RWPE1 (cell line): ENCODE results near the gene SAMD8.

Experiments
- CTCF ChIA-PET: fragments of 350-600 bp; sonication (Branson Sonifier 250); formaldehyde crosslinking; extraction: SDS; loops from one replicate; lab custom pipeline; 2021; lab: Yijun Ruan, JAX
- POLR2A ChIA-PET: fragments of 400-600 bp; formaldehyde crosslinking; extraction: SDS; loops from one replicate; lab custom pipeline; 2020; ENCODE audit warnings: antibody characterized with exemption; ENCODE audit not compliant: low non-redundant PET; lab: Yijun Ruan, JAX
- DNase-seq: peaks from one replicate; pipeline ENCODE4 v3.0.0; 2012; ENCODE audit warnings: low spot score
- H3K27ac ChIP-seq: fragments of 450-650 bp; 2 replicates; pipeline ENCODE4 v1.5.1; 2017
- TF ChIP-seq, protein P1 (sequence below): fragments of 450-650 bp; conservative IDR thresholded peaks from 2 replicates; pipeline ENCODE4 v1.5.1; 2017; ENCODE audit warnings: low read depth, mild to moderate bottlenecking

SAMD8 gene

DNA sequence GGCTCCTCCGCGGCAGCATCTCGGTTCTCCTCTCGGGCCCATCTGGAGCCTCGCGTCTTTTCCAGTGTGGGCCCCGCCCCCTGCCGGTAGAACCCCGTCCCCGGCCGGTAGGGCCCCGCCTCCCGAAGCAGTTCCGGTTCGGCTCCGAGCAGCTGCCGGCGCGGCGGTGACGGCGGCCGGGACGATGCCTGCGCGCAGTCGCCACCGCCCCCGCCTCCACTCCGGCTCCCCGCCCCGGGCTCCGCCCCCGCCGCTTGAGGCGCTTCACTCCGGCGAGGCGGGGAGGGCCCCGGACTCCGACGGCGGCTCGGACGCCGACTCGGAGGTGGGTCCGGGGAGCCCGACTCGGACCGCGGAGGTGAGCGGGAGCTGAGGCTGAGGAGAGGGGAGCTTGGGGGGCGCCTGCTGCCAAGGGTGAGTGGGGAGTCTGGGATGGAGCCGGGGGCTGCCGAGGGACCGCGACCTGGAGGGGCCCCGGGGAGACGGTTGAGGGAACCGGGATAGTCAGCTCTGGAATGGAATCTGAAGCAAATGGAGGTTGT, at the start of gene SAMD8:
SAMD8 (plus strand) TSS at position 292 of the 542 bp plus-strand sequence. CDS start 38,873 bp downstream, outside the sequence.
- CTCF ChIA-PET = interaction anchor here (1.0 kb wide), 1 partner anchor 124 kb away, joined by 5 read pairs; the partner anchor contains the start of gene COMTD1
- POLR2A ChIA-PET = interaction anchor here (0.7 kb wide), 1 partner anchor 32 kb away, joined by 3 read pairs; no protein-coding TSS in a partner anchor
- TF ChIP-seq, protein P1, sequence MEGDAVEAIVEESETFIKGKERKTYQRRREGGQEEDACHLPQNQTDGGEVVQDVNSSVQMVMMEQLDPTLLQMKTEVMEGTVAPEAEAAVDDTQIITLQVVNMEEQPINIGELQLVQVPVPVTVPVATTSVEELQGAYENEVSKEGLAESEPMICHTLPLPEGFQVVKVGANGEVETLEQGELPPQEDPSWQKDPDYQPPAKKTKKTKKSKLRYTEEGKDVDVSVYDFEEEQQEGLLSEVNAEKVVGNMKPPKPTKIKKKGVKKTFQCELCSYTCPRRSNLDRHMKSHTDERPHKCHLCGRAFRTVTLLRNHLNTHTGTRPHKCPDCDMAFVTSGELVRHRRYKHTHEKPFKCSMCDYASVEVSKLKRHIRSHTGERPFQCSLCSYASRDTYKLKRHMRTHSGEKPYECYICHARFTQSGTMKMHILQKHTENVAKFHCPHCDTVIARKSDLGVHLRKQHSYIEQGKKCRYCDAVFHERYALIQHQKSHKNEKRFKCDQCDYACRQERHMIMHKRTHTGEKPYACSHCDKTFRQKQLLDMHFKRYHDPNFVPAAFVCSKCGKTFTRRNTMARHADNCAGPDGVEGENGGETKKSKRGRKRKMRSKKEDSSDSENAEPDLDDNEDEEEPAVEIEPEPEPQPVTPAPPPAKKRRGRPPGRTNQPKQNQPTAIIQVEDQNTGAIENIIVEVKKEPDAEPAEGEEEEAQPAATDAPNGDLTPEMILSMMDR = 0 out of 2 replicates have a peak, but pooled peaks have one; percentile 11
- peak; percentile 99 for DNase-seq
- H3K27ac ChIP-seq = peak within 1 kb of the TSS; percentile 98

DNA sequence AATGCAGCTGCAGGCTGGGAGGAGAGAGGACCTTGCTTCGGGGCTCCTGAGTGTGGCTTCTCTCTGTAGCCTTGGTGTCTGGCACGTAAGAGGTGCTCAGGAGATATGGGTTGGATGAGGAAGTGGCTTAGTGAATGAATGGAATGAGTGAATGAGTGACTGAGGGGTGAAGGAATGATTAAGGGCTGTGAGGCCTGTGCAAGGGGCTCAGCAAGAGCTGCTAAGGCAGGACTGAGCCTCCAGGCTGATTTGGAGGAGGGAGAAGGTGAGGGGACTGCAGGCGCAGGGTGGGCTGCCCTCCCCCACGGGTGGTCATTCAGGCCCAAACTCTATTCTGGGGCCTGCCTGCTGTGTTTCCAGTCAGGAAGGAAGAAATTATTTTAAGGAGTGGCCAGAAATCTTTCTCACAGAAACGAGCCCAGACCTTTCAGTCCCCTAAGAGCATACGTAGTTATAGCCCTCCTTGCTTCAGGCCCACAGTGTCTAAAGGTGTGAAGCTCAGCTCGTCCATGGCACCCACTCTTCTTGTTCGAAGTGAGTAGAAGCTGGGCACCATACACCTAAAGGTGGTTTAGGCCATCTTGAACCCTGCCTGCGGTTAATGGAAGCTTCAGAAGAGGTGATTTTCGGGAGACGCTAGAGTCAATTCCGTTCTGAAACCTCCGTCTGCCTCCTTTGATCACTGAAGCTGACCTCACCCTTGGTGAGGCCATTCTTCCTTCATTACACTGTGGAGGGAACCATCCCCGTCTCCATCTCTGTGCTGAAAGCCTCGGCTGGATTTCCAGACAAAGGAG, 49.5 kb upstream of the SAMD8 start:
- TF ChIP-seq, protein P1 = no peak
- no peak overlapping the region for H3K27ac ChIP-seq
- CTCF ChIA-PET = interaction anchor here (1.1 kb wide), 2 partner anchors 126 to 174 kb away, joined by 3 to 5 read pairs; no protein-coding TSS in a partner anchor
- POLR2A ChIA-PET = no interaction called here
- DNase-seq = no peak

DNA sequence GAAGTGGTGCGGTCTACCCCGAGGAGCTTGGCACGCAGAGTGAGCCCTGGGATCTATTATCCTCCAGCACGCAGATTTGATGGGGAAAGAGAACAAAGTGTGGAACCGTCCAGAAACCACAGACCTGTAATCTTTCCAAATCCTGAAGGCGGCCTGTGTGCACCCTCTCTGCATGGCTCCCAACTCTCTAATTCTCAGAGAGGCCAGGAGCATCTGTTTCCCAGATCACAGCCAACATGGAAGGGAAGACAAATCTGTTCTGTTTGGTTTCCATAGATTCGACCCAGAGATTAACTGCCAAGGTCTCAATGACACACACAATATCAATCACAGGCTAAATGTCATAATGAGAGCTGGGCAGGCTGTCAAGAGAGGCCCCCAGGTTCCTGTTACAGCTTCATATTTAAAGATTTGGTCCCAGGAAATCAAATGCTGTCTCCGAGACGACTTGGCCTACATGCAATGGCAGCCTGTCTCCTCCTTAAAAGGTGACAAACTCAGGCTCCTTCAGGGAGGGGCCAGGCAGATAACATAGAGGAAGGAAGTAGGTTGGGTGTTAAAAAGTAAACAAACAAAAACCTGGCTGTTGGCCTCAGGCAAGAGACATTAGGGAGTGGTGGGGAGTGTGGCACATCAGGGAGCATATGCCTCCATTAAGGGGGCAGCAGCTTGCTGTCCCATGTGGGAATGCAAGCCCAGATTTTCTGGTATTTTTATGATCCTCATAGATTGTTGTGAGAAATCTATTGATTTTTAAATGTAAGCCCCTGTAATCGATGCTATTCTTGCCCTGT, 48.8 kb upstream of the SAMD8 start:
- DNase-seq = no peak
- CTCF ChIA-PET = interaction anchor here (0.6 to 1.1 kb wide), 2 partner anchors 13 to 175 kb away, joined by 3 to 5 read pairs; no protein-coding TSS in a partner anchor
- no peak overlapping the region for H3K27ac ChIP-seq
- TF ChIP-seq, protein P1 = no peak
- POLR2A ChIA-PET = no interaction called here

DNA sequence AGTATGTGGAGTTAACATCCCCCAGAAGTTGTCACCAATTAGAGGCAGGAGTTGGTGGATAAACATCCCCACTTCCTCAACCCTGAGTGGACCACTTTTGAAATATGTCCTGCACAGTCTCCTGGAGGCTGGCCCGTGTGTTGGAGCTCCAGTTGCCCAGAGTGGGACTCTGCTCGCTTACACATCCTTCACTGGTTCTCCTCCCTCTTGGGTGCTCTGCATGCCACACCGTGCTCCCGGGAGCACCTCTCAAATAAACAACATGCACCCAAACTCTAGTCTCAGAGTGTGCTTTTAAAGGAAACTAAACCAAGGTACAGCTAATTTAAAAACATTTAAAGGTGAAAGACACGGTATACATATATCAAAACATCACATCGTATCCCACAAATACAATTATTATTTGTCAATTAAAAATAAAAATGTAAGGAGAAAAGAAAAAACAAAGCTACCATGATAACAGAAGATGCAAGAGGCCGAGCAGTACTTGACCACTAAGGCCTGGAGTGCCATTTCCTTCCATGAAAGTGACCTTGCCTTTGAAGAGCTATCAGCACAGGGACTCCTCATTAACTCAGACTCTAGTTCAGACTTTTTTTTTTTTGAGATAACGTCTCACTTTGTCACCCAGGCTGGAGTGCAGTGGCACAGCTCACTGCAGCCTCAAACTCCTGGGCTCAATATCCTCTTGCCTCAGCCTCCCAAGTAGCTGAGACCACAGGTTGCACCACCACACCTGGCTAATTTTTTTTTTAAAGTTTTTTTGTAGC, 47.8 kb upstream of the SAMD8 start:
- CTCF ChIA-PET = interaction anchor here (0.6 kb wide), 2 partner anchors 14 to 232 kb away, joined by 3 read pairs; no protein-coding TSS in a partner anchor
- DNase-seq = no peak
- POLR2A ChIA-PET = interaction anchor here (0.7 kb wide), 1 partner anchor 1187 kb away, joined by 3 read pairs; no protein-coding TSS in a partner anchor
- no peak overlapping the region for H3K27ac ChIP-seq
- TF ChIP-seq, protein P1 = no peak

DNA sequence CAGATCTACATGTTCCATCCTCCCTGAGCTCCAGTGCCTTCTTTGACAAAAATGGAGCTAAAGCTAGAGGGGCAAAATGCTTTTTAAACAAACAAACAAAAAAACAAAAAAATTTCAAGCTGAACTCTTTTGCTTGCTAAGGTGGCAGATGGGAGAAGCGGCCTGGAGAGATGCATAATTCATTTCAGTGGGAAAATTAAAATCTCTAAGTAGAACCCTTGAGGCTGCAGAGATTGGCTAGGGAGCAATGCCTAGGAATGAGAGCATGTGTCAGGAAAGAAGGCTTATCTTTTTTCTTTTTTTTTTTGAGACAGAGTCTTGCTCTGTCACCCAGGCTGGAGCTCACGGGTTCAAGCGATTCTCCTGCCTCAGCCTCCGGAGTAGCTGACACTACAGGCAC, 46.4 kb upstream of the SAMD8 start:
- ChIA-PET CTCF (interaction anchor here (0.8 kb wide), 1 partner anchor 22 kb away, joined by 8 read pairs; no protein-coding TSS in a partner anchor), POLR2A (no interaction called here)
- DNase-seq = no peak
- no peak overlapping the region for H3K27ac ChIP-seq
- TF ChIP-seq, protein P1 = no peak
